Inflammatory macrophage treated with lipopolysaccharide for 1 hour (primary cell): ENCODE results near the gene CFAP119.

Experiments
- DNase-seq, 2 donors: peaks; one replicate each; pipeline ENCODE4 v3.0.0-alpha.2; 2020 to 2022

CFAP119 gene

GRCh38 chr16:30780549-30780948, 18.7 kb upstream of the CFAP119 start:
- DNase-seq = no peak

- DNase-seq = no peak
Observed at GRCh38 chr16:30780021-30780420, 18.2 kb upstream of the CFAP119 start.

- no peak for DNase-seq
Observed at GRCh38 chr16:30779596-30779995, 17.7 kb upstream of the CFAP119 start.

GRCh38 chr16:30778549-30779244, 16.8 kb upstream of the CFAP119 start:
- no peak for DNase-seq

DNA sequence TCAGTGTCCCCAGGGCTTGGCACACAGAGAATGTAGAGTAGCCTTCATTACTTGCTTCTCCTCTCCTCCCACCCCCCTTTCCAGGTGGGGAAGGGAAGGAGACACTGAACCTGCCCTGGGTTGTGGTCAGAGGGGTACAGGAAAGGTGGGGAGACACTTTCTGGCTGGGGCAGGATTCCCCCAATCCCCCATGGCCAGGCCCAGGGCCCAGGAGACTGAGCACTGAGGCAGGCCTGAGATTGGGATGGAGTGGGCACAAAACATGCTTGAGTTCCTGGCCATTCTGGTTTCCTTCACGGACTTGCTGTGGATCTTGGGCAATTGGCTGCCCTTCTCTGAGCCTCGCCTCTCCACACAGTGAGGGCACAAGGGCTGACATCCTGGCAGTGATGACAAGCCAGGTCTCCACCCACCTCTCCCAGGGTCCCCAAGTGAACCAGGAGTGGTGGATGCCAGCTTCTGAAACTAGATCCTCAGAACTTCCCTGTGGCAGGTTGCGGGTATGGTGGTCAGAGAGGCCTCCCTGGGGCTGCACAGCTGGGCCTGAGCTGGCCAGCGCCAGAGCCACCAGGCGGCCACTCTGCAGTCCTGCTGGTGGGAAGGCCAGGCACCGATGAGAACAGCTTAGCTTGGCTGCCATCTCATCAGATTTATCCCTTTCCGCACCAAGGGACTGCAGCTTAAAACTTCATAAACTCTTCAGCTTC, 15.9 kb upstream of the CFAP119 start:
- DNase-seq = no peak

- DNase-seq = peak; percentile 64 to 74
Observed at GRCh38 chr16:30775392-30776188, 13.7 kb upstream of the CFAP119 start.

- no peak for DNase-seq
Observed at GRCh38 chr16:30775131-30775391, 13.2 kb upstream of the CFAP119 start.

GRCh38 chr16:30774367-30775130, 12.7 kb upstream of the CFAP119 start:
- no peak for DNase-seq

- no peak for DNase-seq
Observed at GRCh38 chr16:30773826-30774225, 12.0 kb upstream of the CFAP119 start.

- no peak for DNase-seq
Observed at GRCh38 chr16:30771726-30772125, 9.9 kb upstream of the CFAP119 start.

- DNase-seq = no peak
Observed at GRCh38 chr16:30769379-30770089, 7.7 kb upstream of the CFAP119 start.

GRCh38 chr16:30768583-30769181, 6.8 kb upstream of the CFAP119 start:
- DNase-seq = no peak

DNA sequence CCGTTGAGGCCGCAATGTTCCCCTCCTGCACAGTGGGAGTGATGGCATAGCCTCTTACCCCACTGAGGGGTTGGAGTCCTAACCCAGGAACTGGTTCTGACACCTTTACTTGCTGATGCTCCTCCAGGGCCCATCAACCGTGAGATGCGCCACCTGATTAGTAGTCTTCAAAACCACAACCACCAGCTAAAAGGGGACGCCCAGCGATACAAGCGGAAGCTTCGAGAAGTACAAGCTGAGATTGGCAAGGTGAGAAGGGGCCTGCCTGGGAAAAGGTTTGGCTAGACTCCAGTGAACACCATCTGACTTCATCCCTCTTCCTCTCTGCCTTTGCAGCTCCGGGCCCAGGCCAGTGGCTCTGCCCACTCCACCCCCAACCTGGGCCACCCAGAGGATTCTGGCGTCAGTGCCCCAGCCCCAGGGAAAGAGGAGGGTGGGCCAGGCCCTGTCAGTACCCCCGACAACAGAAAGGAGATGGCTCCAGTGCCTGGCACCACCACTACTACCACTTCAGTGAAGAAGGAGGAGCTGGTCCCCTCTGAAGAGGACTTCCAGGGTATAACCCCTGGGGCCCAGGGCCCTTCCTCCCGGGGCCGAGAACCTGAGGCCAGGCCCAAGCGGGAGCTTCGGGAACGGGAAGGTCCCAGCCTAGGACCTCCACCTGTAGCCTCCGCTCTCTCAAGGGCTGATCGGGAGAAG, 6.1 kb upstream of the CFAP119 start:
- DNase-seq = no peak

DNA sequence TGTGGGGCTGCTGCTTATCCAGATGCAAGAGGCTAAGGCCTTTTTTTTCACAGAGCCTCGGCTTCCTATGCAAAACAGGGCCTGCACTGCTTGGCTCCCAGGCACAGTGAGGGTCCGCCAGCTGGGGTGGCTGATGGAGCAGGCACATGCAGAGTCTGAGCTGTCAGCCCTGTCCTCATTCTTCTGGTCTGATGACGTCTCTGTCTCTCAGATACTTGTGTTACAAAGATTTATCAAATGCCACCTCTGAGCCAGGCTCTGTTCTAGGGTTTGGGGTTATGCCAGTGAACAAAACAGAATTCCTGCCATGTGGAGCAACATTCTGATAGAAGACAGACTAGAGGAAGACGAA, 5.0 kb upstream of the CFAP119 start:
- no peak for DNase-seq

DNA sequence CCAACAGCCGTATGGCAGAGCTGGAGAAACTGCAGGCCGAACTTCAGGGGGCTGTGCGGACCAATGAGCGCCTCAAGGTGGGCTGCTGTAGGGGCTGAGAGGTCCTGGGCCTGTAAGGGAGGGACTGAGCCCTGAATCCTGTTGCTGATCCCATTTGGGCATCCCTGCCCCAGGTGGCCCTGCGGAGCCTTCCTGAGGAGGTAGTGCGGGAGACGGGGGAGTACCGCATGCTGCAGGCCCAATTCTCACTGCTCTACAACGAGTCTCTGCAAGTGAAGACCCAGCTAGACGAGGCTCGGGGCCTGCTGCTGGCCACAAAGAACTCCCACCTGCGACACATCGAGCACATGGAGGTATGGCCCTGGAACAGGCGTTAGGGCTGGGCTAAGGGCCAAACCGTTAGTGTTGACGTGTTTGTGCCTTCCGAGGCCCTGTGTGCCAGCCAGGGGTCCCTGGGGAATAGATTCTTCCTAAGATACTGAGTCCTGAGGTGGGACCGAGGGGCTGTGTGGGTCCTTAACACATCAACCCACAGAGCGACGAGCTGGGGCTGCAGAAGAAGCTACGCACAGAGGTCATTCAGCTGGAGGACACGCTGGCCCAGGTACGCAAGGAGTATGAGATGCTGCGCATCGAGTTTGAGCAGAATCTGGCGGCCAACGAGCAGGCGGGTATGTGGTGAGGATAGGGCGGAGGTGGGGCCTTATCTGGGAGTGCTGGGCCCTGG, 4.5 kb upstream of the CFAP119 start:
- DNase-seq = no peak

- DNase-seq = no peak
Observed at GRCh38 chr16:30764816-30765465, 3.1 kb upstream of the CFAP119 start.

- no peak for DNase-seq
Observed at GRCh38 chr16:30764086-30764485, 2.2 kb upstream of the CFAP119 start.

DNA sequence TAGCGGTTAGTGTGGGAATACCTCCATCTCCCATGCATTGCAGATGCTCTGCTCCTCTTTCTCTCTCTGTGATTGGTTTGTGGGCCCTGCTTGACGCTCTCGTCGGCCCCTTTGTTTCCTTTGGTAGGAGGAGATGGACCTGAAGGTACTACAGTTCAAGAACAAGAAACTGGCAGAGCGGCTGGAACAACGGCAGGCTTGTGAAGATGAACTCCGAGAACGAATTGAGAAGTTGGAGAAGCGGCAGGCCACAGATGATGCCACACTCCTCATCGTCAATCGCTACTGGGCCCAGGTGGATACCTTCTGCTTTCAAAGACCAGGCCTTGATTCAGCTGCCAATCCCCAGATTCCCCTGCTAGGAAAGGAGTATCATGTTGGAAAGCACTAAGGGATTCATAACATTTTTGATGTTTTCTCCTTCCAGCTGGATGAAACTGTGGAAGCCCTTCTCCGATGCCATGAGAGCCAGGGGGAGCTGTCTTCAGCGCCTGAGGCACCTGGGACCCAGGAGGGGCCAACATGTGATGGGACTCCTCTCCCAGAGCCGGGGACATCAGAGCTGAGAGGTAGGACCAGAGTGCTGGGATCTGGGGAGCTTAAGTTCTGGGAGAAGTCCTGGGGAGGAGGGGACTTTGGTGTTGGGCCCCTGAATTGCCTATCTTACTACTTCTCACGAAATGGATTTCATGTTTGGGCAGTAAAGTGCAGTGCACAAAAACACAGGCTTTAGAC, 1.3 kb upstream of the CFAP119 start:
- no peak for DNase-seq

- no peak for DNase-seq
Observed at GRCh38 chr16:30761427-30761927, 385 bp downstream of the CFAP119 start.
